DMS53 treated with DMSO at 0.1 percent for 48 hours (cell line): ENCODE results near the gene LRCH4.
A peak's percentile ranks its signal among the peaks of the same experiment; 100 is the strongest.
"Not testable (repeated sequence)": the region's sequence is repeated elsewhere in the genome, so short reads cannot be mapped to it uniquely, and the experiment has no call there.

Source experiments
- DNase-seq: peaks from one replicate; lab custom pipeline; 2025; ENCODE audit not compliant: unreplicated experiment; lab: John Stamatoyannopoulos, UW

Gene LRCH4

DNA sequence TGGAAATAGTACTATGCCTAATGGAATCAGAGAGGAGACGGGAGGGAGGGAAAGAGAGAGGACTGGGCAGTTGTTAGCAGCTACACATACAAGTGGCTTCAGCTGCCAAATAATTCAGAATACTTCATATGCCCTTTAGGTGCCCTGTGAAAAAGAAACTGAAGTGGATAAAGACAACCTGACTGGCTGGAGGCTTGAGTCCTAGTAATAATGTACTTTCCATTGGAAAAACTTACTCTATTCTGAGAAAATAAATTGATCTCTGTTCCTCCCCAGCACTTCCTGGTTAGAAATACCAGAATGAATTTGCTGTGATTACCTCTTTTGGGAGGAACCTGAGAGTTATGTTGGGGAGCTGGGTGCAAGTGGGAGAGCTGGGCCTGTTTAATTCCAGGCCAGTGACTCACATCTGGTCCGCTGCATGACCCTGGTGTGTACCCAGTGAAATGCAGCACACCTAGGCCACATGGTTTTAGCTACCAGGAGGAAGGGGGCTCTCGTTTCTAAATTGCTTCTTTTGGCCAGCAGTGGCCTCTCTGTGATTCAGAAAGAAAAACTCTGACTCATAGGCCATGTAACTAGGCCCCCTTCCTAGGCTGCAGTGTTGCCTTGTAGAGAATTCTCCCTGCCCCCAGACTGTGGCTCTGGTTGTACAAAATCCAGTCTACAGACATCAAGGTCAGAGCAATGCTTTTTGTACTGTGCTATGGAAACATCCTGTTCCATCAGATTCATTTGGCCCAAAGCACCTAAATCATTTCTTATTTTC, 40.4 kb downstream of the LRCH4 start:
- DNase-seq = peak; percentile 44

DNA sequence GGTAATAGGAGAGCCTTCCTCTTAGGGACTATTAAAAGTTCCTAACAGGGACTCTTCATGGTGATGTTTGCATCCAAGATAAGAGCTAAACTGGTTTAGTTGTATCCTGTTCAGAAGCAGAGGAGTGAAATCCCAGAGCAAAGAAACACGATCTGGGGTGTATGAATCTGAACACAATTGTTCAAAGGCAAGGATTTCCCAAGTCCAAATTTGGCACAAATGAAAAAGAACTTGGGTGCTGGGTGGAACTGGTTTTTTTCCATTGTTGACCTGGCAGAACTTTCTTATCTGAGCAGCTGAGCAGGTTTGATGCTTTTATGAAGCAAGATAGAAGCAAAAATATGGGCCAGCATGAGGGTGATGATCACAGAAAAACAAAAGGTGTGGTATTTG, 41.0 kb downstream of the LRCH4 start:
- DNase-seq = no peak

DNA sequence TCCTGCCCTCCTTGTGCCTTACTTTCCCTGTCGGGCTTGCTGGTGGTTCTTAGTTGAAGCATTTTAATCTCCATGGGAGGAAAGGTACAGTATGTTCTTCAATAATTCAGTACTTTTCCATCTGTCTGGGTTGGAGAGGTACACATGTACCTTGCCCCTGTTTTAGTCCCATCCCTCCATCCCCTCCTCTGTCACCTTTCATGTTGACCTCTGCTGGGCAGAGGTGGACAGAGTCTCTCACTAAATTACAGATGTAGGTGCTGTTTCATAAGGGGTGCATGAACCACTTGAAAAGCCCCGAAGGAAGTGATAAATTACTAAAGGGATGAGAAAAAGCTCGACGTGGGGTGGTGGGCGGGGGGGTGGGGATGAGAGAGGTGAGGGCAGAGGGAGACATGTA, 41.5 kb downstream of the LRCH4 start:
- no peak for DNase-seq

DNA sequence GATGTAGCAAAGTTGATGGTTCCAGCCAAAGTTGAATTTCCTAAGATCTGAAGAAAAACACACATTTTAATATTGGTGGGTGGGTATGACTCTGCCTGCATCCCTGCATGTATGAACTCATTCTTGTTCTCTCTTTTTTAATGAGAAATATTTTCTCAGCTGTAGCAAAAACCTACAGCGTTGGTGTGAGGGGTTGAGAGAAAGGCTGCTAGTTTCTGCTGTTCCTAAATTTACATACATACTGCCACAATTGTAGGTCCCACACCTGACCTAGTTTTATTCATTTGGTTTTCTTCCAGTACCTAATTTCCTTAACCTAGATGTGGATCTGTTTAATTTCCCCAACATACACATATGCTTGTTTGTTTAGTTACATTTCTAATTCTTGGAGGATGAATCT, 42.3 kb downstream of the LRCH4 start:
- DNase-seq = no peak

DNA sequence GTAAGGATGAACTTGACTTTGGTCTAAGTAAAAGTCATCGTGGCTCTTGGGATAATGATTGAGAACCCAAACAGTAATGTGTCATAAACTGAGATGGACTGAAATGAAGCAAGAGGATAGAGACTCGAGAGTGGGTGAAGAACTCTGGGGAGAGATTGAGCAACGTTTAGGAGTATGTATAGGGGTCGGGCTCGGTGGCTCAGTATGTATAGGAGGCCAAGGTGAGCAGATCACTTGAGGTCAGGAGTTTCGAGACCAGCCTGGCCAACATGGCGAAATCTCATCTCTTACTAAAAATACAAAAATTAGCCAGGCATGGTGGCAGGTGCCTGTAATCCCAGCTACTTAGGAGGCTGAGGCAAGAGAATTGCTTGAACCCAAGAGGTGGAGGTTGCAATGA, 44.6 kb downstream of the LRCH4 start:
- DNase-seq = not testable (repeated sequence)

DNA sequence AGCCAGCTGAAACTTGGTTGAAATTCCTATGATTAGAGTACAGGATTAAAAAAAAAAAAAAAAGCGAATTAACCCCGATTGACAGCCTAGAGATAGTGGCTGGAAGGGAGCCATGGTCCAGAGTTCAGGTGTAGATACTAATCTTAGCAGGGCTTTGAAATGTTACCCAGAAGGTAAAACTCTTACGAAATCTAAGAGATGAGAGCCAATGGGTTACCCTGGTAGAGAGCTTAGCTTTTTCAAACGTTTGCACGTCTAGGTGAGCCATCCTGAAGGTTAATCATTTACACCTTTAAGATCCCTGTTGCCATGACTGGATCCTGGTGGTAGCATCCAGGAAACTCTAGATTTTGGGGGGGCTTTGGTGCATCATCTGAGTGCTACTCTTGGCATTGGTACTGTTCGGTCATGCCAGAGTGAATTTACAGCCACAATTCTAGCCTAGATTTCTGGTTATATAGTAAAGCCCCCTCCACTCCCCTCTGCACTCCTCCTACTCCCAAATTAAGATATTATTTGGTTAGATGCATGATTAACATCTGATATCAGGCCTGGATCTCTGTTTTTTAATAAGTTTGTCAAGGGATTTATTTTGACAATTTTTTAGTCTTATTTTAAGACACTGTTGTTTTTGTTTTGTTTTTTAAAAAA, 45.7 kb downstream of the LRCH4 start:
- DNase-seq = peak; percentile 57

DNA sequence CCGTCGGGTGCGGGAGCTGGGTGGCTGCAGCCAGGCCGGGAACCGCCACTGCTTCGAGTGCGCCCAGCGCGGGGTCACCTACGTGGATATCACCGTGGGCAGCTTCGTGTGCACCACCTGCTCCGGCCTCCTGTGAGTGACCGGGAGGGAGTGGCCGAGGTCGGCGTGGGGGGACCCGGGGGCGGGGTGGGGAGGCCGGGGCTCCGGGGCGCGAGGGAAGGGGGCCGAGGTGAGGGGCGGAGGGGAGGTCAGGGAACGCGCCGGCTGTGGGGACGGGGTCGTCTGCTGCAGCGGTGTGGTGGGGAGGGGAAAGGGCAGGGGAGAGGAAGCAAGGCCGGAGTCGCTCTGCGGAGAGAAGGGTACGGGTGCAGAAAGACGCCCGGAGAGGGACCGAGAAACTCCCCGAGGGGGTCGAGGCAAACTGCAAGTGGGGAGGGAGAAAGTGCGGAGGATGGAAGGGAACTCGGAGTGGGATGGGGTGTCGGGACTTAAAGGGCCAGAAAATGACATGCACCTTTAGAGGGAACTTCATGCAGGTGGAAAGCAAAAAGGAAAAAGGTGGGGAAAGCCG, 46.4 kb downstream of the LRCH4 start:
- DNase-seq = no peak

DNA sequence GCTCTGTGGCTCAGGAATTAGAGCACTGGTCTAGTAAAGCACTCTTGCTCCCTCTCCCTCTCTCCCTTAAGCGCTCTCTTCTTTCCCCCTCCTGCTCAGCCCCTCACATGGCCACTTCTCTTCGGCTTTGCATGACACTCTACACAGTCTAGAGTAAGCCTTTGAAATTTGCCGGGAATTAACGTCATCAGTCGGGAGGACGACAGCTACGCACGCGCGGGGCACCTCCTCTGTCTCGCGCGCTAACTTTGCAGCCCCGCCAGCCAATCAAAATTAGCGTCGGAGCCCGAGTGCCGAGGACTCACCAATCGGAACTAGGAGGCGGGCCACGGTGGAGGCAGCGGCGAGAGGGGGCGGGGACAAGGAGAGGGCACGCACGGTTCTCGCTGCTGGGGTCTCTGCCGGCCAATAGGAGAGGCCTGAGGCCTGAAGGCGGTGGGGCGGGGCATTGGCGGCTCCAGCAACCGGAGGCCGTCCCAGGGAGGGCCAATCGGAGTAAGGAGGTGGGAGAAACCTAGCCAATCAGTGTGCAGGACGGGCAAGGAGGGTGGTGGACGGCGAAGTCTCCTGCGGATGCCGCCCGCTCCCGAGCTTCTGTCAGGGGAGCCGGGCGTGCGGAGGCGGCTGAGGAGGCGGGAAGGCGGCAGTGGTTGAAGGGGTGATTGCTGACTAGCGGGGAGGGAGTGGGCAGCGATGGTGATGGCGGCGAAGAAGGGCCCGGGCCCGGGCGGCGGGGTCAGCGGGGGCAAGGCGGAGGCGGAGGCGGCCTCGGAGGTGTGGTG, 47.1 kb downstream of the LRCH4 start, which contains the start of gene AGFG2:
Gene AGFG2 (plus strand): TSS at position 550 of the 782 bp plus-strand sequence. CDS start 144 bp downstream, at position 694.
- DNase-seq = peak; percentile 99

DNA sequence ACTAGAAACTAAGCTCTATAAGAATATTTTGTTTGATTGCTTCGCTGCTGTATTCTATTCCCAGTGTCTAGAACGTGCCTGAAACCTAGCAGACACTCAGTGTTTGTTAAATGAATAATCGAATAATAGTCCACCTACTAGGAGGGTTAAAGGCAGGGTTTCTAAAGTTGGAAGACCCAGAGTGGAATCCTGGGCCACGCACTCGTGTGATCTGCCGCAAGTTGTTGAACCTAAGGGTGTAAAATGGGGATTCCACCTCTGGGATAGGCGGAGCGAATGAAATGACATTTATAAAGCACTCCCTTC, 47.6 kb downstream of the LRCH4 start:
- DNase-seq = no peak

DNA sequence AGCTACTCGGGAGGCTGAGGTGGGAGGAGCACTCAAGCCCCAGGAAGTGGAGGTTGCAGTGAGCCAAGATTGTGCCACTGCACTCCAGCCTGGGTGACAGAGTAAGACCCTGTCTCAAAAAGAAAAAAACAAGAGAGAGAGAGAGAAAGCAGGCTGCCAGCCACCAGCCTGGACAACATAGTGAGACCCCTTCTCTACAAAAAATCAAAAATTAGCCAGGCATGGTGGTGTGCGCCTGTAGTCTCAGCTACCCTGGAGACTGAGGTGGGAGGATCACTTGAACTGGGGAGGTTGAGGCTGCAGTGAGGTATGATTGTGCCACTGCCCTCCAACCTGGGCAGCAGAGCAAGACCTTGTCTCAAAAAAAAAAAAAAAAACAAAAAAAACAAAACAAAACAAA, 49.2 kb downstream of the LRCH4 start:
- DNase-seq = not testable (repeated sequence)

DNA sequence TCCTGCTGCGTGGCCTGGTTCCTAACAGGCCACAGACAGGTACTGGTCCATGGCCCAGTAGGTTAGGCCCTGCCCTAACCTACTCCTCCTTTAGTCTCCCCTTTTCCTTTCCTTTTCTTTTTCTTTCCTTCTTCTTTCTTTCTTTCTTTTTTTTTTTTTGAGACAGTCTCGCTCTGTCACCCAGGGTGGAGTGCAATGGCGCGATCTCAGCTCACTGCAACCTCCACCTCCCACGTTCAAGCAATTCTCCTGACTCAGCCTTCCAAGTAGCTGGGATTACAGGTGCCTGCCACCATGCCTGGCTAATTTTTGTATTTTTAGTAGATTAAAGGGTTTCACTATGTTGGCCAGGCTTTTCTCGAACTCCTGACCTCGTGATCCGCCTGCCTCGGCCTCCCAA, 49.9 kb downstream of the LRCH4 start:
- not testable (repeated sequence) for DNase-seq

DNA sequence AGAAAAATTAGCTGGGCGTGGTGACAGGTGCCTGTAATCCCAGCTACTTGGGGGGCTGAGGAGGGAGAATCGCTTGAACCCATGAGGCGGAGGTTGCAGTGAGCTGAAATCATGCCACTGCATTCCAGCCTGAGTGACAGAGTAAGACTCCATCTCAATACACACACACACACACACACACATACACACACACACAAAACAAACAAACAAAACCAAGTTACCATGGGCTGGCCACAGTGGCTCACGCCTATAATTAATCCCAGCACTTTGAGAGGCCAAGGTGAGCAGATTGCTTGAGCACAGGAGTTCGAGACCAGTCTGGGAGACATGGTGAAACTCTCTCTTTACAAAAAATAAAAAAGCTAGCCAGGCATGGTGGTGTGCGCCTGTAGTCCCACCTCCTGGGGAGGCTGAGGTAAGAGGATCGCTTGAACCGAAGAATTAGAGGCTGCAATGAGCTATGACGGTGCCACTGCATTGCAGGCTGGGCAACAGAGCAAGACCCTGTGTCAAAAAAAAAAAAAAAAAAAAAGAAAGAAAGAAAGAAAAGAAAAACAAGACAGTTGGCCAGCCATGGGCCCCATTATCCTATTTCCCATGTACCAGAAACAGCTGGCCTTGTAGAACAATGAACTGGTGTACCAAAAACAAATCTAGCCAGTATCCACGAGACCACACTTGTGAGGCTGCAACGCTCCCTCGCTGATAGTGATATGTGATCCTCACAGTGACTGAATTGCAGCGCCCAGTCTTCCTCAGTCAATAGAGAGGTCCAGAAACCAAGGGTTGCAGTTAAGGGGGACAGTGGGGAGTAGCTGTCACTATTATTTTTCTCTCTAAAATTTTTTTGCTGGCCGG, 53.5 kb downstream of the LRCH4 start:
- no peak for DNase-seq

DNA sequence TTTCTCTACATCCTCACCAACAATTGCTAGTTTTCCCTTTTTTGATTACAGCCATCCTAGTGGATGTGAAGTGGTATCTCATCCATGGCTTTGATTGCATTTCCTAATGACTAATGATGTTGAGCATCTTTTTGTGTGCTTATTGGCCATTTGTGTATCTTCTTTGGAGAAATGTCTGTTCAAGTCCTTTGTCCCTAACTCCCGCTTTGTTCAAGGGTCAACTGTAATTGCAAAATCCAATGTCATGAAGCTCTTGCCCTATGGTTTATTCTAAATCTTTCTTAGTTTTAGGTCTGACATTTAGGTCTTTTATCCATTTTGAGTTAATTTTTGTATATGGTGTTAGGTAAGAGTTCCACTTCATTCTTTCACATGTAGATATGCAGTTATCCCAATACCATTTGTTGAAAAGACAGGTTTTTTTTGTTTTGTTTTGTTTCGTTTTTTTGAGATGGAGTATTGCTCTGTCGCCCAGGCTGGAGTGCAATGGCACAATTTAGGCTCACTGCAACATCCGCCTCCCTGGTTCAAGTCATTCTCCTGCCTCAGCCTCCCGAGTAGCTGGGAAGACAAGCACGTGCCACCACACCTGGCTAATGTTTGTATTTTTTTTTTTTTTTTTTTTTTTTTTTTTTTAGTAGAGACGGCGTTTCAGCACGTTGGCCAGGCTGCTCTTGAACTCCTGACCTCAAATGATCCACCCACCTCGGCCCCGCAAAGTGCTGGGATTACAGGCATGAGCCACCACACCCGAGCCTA, 57.6 kb downstream of the LRCH4 start:
- not testable (repeated sequence) for DNase-seq
